Right lobe of liver (tissue), 6 donors: ENCODE results near the gene AFF4. TPM values are rescaled to one million over a fixed set of nuclear protein-coding genes. Genes with fewer than 3 reads are reported as not detected.

ENCODE experiments used
- ATAC-seq, 4 donors: fragments of 200-7000 bp; cut with Tn5 transposase; one replicate each; pipeline ENCODE4 v1.9.1; 2020; ENCODE audit warnings: mild to moderate bottlenecking in 4 of 4, moderate library complexity in 4 of 4
- DNase-seq, 3 donors: peaks; one replicate each; pipeline ENCODE4 v3.0.0-alpha.2; 2020
- H3K27ac ChIP-seq, 3 donors: fragments of 200-600 bp; one replicate each; pipeline ENCODE4 v1.8.0; 2022
- H3K27me3 ChIP-seq, 2 donors: fragments of 200-600 bp; one replicate each; pipeline ENCODE4 v1.8.0; 2022
- H3K36me3 ChIP-seq, 4 donors: fragments of 200-600 bp; sonication (generic) in 1 of 4; one replicate each; pipeline versions ENCODE4 v1.5.1 to v1.8.0; 2017 to 2022; ENCODE audit warnings: control low read depth in 1 of 4
- H3K4me1 ChIP-seq, 4 donors: fragments of 200-600 bp; sonication (generic) in 1 of 4; one replicate each; pipeline versions ENCODE4 v1.5.1 to v1.8.0; 2017 to 2022; ENCODE audit warnings: control low read depth in 1 of 4
- H3K4me3 ChIP-seq, 3 donors: fragments of 200-600 bp; one replicate each; pipeline ENCODE4 v1.8.0; 2022
- H3K9me3 ChIP-seq, 4 donors: fragments of 200-600 bp; sonication (generic) in 1 of 4; one replicate each; pipeline versions ENCODE4 v1.5.1 to v1.8.0; 2017 to 2022; ENCODE audit warnings: control low read depth in 1 of 4
- POLR2A ChIP-seq: fragments of 450-650 bp; IDR thresholded peaks from one replicate; pipeline ENCODE4 v1.6.1; 2017; ENCODE audit warnings: antibody characterized with exemption, mild to moderate bottlenecking
- WGBS: methylation state at CpG from one replicate; pipeline ENCODE4 v1.1.6; 2018; ENCODE audit warnings: low coverage, low lambda C conversion rate; ENCODE audit not compliant: insufficient coverage; ENCODE audit errors: missing lambda C conversion rate; 5-methylcytosine and 5-hydroxymethylcytosine counted together
- intact Hi-C, 2 donors: fragments of 100-400 bp; cut with DNase I; formaldehyde crosslinking; loops; one replicate each; pipeline versions ENCODE4 v1.11.2 to v1.14.1; 2022
- total RNA-seq, 6 experiments: library from RNA; depleted of rRNA in 2 of 6; stranded (reverse); fragments of >200 nt in 2 of 6; fragmentation: NEBNext Ultra II Directional in 3 of 6; extraction: Animal tissue kit (Norgen Biotek cat#: 25700) in 3 of 6; gene quantifications; one replicate each; pipeline versions ENCODE4 v1.1.0 to v1.2.4, GENCODE V29; 2016 to 2023
- TF ChIP-seq, protein P1 (sequence below), 4 donors: fragments of 200-600 bp in 3 of 4; fragments of 450-650 bp in 1 of 4; IDR thresholded peaks; one replicate each; pipeline versions ENCODE4 v1.5.1 to v1.8.0; 2016 to 2022; ENCODE audit warnings: antibody characterized with exemption in 4 of 4, mild to moderate bottlenecking in 2 of 4
- donor health status: DM: no; HTN: yes; CAD: no.
- donor health status: DM: no; HTN: no; CAD: no.
- donor health status: DM: no; HTN: no; CAD: no.
- donor health status: DM: no; HTN: yes; CAD: no.
- donor health status: DM: no; HTN: yes; CAD: no.

Gene AFF4
- total RNA-seq, 6 experiments from 2014 or later = 16.4 to 26.8 (median 20.2) TPM

DNA sequence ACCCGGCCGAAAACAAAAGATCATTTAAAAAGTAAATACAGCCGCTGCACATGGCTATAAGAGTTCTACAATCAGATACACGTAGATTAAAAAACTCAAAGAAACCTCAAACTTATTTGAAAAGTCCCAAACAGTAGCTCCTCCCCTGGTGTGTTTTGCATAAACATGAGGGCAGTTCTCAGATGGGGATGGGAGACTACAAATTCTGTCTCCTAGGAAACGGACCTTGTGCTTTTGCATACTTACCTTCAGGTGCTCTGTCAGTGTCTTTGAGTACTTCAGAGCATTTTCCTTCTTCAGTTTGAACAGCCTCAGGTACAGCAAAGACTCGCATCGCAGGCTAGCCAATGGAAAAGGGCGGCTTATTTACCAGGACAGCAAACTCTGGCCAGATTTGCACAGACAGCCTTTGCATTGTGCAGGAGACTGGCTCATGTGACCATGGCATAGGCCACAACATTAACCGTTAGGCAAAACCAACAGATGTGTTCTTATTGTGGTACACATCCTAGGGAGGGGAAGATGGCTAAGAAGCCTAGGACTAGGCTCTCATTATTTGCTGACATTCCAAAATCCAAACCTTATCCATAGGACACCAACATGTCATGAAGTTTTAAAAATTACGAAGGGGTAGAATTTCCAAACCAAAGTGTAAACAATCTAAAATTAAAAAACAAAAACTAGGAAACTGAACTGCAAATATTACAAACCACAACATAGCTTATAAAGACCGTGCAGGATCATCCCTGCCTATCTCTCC, 77.2 kb downstream of the AFF4 start:
- WGBS = 84% methylated on average over 11 of the region's 11 CpGs
- intact Hi-C loops = loop anchor here in 1 of 2 donors (10.0 kb wide), 1 partner anchor 61 kb away; no protein-coding TSS in a partner anchor
- H3K4me1 ChIP-seq = no peaks in the 10 kb centered on the region
- H3K9me3 ChIP-seq = no peaks in the 10 kb centered on the region
- TF ChIP-seq, protein P1, sequence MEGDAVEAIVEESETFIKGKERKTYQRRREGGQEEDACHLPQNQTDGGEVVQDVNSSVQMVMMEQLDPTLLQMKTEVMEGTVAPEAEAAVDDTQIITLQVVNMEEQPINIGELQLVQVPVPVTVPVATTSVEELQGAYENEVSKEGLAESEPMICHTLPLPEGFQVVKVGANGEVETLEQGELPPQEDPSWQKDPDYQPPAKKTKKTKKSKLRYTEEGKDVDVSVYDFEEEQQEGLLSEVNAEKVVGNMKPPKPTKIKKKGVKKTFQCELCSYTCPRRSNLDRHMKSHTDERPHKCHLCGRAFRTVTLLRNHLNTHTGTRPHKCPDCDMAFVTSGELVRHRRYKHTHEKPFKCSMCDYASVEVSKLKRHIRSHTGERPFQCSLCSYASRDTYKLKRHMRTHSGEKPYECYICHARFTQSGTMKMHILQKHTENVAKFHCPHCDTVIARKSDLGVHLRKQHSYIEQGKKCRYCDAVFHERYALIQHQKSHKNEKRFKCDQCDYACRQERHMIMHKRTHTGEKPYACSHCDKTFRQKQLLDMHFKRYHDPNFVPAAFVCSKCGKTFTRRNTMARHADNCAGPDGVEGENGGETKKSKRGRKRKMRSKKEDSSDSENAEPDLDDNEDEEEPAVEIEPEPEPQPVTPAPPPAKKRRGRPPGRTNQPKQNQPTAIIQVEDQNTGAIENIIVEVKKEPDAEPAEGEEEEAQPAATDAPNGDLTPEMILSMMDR (IDR thresholded peaks at IDR 0.05) = no peak
- peak; percentile 3 for TF ChIP-seq POLR2A
- H3K36me3 ChIP-seq = peaks cover 8 to 91% (median 49%) of the 10 kb centered on the region in 4 donors
- H3K27ac ChIP-seq = no peak overlapping the region
- H3K27me3 ChIP-seq = no peaks in the 10 kb centered on the region
- DNase-seq (no peak), ATAC-seq (peak; percentile 5 to 25 (median 16))
- H3K4me3 ChIP-seq = no peak overlapping the region

DNA sequence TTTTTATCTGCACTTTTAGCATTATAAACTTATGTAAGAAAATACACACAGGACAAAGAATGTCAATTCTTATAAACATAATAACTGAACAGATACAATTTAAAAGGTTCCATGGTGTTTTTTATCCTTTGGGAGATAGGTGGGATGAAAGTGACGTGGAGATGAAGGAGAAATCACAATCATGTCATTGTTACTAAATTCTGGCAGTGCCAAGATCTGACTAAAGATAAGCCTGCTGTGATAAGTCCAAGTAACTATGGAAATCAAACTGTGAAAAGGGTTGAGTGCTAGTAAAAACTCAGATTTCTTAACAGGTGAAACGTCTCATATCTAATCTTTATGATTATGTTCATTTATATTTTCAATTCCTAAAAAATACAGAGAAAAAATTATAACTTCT, 78.9 kb downstream of the AFF4 start:
- Histone ChIP-seq H3K4me1 (no peaks in the 10 kb centered on the region), H3K4me3 (no peak overlapping the region), H3K27ac (no peak overlapping the region), H3K27me3 (no peaks in the 10 kb centered on the region), H3K36me3 (peaks cover 8 to 94% (median 48%) of the 10 kb centered on the region in 4 donors), H3K9me3 (no peaks in the 10 kb centered on the region)
- ATAC-seq (no peak), DNase-seq (no peak)
- TF ChIP-seq, protein P1 (IDR thresholded peaks at IDR 0.05) = no peak
- TF ChIP-seq POLR2A = no peak
- WGBS = 43% methylated on average over 2 of the region's 2 CpGs
- intact Hi-C loops = loop anchor here in 1 of 2 donors (10.0 kb wide), 1 partner anchor 60 kb away; no protein-coding TSS in a partner anchor

DNA sequence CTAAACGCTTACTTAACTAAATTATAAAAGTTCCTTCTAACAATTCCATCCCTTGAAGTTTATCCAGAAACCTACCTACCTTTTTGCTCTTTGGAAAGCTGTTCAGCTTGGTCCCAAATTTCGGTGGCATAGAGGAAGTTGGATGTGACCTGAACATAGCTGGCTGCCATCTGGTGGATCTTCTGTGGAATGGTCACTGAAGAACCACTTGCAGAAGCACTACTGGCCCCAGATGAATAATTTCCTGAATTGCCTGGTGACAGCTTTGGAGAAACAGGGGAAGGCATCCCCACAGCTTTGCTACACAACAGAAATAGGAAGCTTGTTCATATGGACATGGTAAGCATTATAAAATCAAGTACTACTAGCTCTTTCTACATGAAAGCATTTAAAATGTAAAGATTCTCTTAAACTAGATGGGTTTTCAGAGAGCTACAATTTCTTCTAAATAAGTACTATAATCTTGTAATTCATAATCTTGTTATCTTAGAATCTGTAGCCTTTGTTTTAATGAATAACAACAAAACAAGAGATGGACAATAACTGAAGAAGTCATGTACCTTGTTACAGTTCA, 80.1 kb downstream of the AFF4 start:
- WGBS = 9% methylated on average over 2 of the region's 2 CpGs
- DNase-seq = peak in 1 of 3 donors; percentile 58

DNA sequence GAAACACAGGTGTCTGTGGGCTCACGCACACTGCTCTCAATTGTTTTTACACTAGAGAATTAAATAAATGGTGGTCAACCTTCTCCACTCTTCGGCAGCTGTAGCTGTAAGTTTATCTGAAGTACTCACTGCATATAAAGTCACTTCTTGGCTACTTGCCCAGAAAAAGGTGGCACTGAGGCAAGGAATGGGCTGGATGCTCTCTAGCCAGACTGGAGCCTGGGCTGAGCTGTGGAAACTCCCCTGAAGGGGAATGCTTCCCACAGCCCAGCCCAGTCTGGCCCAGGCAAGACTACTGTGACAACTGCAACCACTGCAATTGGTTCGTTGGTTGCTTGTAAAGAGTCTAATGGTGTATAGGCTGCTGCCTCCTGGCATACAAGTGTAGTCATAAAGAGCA, 85.5 kb downstream of the AFF4 start:
- Histone ChIP-seq H3K9me3 (no peaks in the 10 kb centered on the region), H3K4me1 (peaks cover 0 to 6% (median 1%) of the 10 kb centered on the region in 4 donors), H3K4me3 (no peak overlapping the region), H3K27ac (peak overlapping the region in 1 of 3 donors; percentile 96), H3K27me3 (no peaks in the 10 kb centered on the region), H3K36me3 (peaks cover 0 to 68% (median 31%) of the 10 kb centered on the region in 4 donors)
- WGBS = 25% methylated on average over 3 of the region's 3 CpGs
- peak in 2 of 3 donors; percentile 44 to 57 for DNase-seq
- intact Hi-C loops = no loop called here
- peak; percentile 13 to 40 (median 22) for ATAC-seq
- no peak for TF ChIP-seq POLR2A
- TF ChIP-seq, protein P1 (IDR thresholded peaks at IDR 0.05) = no peak

More for the DNA sequence above, 80.1 kb downstream of the AFF4 start:
- H3K27ac ChIP-seq = no peak overlapping the region
- intact Hi-C loops = loop anchor here in 1 of 2 donors (10.0 kb wide), 1 partner anchor 59 kb away; no protein-coding TSS in a partner anchor
- no peak overlapping the region for H3K4me3 ChIP-seq
- peak; percentile 77 to 87 (median 86) for ATAC-seq
- H3K9me3 ChIP-seq = no peaks in the 10 kb centered on the region
- H3K36me3 ChIP-seq = peaks cover 8 to 91% (median 46%) of the 10 kb centered on the region in 4 donors
- no peaks in the 10 kb centered on the region for H3K4me1 ChIP-seq
- no peaks in the 10 kb centered on the region for H3K27me3 ChIP-seq
- TF ChIP-seq POLR2A = no peak
- TF ChIP-seq, protein P1 (IDR thresholded peaks at IDR 0.05) = peak; percentile 50 to 75 (median 58)
